Iris pigment epithelial cell (primary cell): ENCODE data around the gene STMN3.
"Not testable (repeated sequence)": the region's sequence is repeated elsewhere in the genome, so short reads cannot be mapped to it uniquely, and the experiment has no call there.

Experiments
- DNase-seq: peaks from one replicate; pipeline ENCODE4 v3.0.0-alpha.2; 2011; ENCODE audit warnings: low read depth

The STMN3 gene

DNA sequence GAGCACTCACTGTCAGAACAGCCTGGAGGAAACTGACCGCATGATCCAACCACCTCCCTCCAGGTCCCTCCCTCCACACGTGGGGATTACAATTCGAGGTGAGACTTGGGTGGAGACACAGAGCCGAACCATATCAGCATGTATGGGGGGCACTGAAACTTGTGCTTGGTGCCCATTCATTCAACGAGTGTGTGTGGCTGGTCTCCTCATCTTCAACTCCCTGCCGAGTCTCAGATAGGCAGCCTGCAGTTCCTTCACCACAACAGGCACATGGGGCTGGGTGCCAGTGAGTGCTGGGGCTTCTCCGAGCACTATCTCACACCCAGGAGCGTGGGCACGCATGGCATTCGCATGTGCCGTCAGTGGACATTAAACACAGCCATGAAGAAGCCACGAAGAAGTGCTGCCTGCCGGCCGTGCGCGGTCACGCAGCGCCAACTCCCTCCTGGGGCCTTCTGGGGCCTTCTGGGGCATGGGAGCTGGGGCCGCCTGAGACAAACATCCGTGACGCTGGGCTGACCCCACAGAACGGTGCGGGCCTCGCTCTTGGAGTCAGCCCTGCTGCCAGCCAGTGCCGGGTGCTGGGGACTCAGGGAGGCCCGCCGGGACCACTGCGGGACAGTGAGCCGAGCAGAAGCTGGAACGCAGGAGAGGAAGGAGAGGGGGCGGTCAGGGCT lies 4.2 kb upstream of the STMN3 start:
- DNase-seq = no peak

DNA sequence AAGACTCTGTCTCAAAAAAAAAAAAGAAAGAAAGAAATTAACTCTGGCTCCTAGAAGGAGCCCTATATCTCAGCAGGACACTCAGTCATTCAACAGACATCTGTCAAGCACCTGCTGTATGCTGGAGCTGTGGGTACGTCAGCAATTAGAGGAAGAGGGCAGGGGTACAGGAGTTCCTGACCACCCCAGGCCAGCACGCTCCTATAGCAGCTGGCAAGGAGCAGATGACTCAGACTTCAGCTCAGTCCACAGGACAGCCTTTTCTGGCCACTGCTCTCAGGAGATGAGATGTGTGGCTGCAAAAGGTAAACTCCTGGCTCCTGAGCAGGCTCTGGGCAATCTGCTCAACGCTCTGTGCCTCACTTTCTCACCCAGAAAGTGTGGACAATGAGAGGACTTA lies 3.2 kb upstream of the STMN3 start:
- DNase-seq = peak; percentile 14

DNA sequence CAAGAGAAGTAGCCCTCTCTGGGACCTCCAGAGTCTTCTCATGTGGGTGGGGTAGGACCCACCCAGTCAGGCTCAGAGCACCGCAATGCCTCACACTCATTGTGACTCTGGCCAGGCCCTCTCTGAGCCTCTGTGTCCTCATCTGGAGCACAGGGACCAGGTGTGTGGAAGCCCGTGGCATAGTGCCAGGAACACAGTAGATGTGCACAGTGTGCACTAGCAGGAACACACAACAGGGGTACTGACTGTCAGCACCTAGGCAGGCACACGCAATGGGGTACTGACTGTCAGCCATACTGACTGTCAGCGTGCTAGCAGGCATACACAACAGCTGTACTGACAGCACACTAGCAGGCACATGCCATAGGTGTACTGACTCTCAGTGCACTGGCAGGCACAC lies 2.0 kb upstream of the STMN3 start:
- no peak for DNase-seq

DNA sequence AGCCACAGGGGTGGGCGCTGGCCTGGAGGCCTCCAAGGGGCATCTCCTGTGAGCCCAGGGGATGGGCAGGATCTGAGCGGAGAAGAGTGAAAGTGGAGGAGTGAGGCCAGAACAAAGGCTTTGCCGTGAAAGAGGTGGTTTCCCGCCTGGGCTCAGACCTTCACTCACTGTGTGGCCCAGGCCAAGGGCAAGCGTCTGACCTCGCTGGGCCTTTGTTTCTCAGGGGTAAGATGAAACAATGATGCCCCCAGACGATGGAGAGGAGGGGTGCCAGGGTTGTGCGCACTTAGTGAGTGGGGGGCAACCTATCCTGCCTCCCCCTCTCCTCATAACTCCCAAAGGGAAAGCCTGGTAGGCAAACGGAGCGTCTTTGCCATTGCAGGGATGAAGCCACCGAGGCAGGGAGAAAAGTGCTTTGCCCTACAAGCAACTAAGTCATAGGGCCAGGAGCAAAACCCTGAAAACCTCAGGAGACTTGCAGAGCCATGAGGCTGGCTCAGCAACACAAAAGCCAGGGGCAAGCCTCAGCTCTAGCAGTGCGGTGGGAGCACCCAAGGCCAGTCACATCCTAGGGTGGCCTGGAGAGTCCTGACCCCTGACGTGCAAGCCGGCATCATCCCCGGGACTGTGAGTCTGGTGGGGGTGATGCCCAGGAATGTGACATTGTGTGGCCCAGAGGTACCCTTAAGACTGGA lies 897 bp upstream of the STMN3 start:
- no peak for DNase-seq

DNA sequence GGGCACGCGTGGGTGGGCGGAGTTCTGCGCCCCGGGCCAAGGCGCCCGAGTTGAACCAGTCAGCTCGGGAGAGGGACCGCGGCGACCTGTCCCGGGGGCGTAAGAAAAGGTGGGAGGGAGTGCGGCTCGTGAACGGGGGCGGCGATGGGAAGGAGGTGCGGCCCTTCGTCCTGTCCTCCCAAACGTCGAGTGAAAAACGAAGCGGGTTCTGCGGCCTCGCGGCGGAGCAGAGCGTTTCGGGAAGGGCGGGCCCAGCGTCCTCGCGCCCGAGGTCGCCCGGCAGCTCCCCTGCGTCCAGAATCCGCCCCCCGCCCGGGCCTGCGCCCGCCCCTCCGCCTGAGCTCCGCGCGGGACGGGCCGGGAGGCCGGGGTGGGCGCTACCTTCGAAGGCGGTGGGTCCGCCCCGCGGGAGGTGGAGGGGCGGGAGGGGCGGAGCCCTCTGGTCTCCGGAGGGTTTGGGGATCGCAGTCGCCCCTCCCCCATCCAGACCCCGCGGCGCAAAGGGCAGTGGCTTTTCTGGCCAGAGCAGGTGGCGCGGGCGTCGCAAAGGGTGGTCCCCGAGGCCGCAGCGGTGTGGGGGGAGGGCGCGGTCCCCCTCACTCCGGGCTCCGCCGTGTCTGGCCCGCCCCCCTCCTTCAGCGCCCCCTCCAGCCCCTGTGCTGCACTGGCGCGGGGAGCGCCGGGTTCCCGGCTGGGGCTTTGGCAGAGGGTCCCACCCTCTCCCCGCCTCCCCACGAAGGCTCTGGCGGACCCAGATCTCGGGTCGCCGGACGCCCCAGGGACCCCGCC lies 838 bp downstream of the STMN3 start:
- no peak for DNase-seq

DNA sequence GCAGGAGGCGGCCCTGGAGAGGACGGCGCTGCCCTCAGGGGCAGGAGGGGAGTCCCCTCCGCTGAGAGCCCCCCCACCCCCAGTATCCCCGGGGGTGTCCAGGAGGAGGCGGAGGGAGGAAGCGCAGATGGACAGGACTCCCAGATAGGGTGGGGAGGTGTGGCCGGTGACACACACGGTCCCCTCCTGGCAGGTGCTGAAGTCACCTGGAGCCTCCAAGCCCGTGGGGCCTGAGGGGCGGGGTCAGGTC lies 1.4 kb downstream of the STMN3 start:
- DNase-seq = no peak

DNA sequence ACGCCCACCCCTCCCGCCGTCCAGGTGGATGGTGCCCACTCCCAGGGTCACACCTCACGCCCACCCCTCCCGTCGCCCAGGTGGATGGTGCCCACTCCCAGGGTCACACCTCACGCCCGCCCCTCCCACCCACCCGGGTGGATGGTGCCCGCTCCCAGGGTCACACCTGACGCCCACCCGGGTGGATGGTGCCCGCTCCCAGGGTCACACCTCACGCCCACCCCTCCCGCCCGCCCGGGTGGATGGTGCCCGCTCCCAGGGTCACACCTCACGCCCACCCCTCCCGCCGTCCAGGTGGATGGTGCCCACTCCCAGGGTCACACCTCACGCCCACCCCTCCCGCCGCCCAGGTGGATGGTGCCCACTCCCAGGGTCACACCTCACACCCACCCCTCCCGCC lies 2.7 kb downstream of the STMN3 start:
- DNase-seq = not testable (repeated sequence)

DNA sequence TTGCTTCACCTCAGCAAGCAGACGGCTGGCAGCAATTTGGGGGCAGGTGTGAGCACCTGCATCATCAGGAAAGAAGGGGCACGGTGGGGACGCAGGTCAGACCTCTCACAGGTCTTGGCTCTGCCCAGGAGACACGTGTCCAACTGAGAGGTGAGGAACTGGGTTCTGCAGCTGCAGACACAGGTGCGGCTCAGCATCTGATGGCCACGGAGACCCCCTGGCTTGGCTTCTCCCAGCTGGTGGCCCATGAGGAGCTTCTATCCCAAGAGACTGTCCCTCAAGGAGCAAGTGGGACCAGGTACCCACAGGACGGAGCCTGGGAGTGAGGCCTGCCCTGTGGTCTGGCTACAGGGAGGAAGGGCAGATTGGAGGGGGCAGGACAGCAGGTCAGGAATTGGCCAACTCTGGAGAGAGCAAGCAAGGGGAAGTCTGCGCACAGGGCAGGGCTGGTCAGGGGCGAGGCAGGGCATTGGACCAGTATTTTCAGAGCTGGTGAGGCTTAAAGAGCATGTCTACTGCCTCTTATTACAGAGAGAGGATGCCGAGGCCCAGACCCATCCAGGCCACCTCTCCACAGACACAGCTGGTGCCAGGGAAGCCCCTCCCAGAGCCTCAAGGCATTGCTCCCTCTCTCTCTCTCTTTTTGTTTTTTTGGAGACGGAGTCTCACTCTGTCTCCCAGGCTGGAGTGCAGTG lies 4.2 kb downstream of the STMN3 start:
- no peak for DNase-seq

DNA sequence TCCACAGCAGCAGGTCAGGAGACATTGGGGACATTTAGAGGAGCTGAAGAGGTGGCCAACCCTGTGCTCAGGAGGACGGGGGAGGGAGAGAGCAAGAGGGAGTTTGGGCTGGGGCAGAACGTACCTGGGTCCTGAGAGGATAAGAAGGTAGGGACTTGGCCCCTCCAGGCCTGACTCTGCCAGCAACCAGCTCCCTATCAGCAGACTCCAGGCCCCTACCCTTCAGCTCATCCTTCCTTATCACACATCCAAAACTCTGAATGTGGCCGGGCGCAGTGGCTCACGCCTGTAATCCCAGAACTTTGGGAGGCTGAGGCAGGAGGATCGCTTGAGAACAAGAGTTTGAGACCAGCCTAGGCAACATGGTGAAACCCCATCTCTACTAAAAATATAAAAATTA lies 5.0 kb downstream of the STMN3 start:
- DNase-seq = no peak

DNA sequence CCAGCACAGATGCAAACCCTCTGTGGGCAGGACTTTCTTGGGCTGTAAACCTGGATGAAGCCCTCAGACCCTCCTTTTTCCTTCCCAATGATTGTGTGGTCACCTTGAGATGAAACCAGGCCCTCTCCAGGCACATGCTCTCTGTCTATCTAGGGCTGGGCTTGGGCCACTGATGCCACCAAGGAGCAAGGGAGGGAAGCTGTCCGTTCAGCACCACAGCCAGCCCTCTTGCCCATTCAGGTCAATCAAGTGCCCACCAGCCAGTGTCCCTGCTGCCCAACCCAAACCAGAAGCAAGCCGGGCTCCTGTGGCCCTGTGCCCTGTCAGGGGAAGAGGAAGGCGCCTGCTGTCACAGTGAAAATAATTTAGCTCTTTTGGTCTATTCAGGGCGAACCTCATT lies 8.0 kb downstream of the STMN3 start:
- no peak for DNase-seq

DNA sequence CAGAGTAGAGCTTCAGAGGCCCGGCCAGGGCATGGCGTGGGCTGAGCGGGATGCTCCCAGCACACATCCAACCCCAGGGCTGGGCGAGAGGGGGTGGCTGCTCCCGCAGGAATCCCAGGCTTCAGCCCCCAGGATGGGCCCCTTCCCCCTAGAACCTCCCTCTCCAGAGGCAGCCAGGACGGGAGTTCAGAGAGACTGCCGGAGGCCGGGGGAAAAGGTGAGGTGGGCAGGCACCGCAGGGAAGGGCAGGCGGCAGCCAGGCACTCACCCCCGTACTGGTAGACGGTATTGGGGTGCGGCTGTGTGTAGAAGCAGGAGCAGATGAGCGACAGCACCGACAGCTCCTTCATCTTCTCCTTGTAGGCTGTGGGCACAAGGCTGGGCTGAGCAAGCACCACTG lies 9.3 kb downstream of the STMN3 start:
- DNase-seq = no peak

DNA sequence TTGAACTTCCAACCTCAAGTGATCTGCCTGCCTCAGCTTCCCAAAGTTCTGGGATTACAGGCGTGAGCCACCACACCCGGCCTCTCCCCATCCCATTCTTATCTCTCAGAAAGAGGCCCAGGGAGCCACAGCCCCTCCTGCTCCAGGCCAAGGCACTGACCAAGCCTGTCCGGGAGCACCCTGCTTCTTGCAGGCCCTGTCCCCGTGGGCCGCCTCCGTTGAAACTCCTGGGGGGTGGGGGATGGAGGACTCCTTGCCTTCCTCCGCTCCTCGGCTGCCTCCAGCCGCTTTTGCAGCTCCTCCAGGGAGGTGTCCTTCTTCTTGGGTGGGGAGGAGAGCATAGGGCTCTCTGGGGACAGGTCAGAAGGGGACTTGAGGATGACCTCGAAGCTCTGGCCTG lies 9.7 kb downstream of the STMN3 start:
- DNase-seq = no peak

DNA sequence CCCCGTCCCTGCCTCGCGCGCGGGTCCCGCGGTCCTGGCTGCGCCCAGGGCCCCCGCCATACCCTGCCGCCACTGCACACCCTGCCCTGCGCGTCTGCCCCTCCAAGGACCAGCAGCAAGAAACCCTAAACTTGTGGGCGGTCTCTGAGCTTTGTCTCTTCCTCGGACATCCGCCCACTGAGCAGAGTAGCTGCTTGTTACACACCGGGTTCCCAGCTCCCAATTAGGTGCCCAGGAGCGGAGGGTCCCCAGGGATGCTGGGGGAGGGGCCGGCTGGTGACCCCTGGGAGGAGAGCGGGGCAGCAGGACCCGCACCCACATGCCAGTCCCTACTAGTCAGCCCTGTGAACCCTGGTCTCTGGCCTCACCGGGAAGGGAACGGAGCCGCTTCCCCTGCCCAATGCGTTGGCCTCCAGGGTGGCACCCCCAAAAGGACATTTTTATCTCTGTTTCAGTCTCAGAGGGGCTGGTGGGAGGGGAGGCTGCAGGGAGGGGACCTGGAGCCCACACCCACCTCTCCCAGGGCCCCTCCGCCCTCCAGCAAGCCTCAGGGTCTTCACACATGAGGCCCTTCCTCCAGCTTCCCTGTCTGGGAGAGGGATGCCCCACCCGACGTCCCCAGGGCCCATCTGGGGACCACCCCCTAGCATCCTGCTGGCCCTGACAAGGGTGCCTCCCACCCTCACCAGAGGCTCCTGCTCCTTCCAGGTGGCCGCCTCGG lies 10.5 kb downstream of the STMN3 start:
- no peak for DNase-seq

DNA sequence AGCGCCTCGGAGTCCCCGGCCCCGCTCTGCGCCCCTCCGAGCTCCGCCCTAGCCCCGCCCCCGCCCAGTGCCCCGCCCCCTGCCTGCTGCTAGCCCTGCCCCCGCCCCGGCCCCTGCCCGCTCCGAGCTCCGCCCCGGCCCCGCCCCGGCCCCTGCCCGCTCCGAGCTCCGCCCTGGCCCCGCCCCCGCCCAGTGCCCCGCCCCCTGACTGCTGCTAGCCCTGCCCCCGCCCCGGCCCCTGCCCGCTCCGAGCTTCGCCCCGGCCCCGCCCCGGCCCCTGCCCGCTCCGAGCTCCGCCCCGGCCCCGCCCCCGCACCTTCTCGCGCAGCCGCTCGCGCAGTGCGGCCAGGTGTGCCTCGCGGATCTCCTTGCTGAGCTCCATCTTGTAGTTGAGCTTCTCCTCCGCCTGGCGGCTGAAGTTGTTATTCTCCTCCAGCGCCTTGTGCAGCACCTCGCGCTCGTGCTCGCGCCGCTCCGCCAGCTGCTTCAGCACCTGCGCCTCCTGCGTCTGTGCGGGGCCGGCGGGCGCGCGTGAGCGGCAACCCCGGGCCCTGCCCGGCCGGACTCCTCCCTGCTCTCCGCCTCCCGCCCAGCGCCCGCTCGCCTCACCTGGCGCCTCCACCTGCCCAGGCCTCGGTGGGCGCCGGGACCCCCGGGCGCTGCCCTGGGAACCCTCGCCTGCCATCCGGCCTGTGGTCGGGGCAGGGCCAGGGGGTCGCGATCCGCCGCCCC lies 11.3 kb downstream of the STMN3 start:
- DNase-seq = peak; percentile 72

DNA sequence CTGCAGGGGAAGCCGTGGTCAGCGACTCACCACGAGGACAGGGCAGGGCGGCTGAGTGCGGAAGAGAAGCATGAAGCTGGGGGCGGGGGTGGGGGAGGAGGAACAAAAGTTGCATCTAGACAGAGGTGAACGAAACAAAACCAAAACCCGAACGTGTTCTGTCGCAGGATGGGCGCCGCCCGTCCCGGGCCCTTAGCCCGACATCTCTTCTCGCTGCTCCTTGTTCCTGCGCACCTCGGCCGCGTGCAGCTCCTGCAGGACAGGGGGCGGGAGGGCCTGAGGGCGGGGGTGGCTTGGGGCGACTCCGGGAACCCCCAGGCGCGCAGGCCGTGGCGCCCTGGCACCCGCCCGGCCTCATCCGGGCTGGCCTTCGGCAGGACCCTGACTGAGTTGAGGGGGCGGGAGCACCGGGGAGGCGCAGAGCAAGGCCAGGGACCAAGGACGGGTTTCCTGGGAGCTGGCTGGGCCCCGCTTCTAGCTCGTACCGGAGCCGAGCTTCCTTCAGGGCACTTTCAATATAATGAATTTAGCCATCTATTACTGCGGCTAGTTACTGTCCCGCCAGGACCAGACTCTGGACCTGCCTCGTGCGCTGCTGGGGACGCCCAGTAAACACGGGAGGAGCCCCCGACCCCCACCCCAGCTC lies 12.0 kb downstream of the STMN3 start:
- peak; percentile 18 for DNase-seq

DNA sequence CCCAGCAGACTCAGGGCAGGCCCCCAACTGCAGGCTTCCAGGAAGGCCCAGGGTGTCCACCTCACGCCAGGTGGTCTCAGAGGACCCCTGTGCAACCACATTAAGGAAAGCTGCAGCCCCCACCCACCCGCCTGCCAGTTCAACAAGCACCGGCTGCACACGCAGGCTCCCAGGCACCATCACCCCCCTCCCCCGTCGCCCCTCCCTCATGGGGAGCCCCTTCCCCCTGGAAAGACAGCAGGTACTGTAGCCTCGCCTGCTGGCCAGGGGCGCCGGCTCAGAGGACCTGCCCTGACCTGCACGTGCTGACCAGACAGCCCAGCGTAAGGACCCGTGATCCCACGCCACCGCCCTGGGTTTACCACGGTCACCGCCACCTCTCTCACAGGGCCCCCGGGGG lies 12.5 kb downstream of the STMN3 start:
- DNase-seq = not testable (repeated sequence)

DNA sequence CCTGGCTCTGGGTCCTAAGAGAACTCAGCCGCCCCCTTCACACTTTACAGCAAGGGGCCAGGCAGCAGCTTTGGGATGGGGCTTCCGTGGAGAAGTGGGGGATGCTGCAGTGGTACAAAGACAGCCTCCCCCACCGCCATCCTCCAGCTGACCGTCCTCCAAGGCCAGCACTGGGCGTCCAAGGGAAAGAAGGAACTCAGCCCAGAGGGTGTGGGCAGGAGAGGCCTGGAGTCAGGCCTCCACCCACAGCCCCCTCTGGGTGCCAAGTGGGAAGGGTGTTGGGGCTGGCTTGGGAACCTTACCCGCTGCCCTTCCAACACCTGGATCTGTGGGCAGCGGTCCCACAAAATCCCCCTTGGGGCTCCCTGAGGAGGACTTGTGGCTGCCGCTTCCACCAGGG lies 13.1 kb downstream of the STMN3 start:
- no peak for DNase-seq

DNA sequence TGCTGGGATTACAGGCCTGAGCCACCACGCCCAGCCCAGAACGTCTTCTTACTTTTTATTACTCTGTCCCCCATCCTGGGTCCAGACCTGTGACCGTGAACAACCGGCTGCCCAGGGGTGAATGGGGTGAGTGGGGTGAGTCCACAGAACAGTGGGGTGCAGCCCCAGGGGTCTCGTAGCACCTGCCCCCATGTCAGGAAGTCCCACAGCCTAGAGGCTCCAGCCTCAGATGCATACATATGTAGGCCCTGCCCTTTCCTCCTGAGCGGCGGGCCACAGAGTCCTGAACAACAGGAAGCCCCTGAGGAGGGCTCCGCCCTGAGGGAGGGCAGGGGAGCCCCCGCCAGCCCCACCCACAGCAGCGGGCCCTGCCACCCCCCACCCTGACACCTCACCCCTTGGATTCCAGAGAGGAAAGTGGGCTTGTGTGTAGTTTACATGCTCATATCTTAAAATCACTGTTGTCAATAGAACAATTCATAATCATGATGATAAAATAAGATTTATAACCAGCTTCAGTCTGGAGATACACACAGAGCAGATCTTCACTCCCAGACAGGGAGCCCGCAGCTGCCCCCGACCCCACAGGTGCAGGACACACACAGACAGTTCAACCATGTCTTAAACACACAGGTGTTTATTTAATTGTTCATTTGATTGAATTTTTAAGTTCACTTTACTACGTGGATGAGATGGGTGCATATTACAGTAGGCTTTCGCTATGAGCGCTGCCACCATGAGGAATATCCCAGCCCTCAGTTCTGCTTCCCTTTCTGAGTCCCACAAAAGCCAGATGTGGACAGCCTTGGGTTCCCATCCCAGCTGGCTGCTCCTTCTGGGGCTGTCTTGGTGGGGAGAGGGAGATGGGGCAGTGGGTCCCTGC lies 13.9 kb downstream of the STMN3 start:
- no peak for DNase-seq

DNA sequence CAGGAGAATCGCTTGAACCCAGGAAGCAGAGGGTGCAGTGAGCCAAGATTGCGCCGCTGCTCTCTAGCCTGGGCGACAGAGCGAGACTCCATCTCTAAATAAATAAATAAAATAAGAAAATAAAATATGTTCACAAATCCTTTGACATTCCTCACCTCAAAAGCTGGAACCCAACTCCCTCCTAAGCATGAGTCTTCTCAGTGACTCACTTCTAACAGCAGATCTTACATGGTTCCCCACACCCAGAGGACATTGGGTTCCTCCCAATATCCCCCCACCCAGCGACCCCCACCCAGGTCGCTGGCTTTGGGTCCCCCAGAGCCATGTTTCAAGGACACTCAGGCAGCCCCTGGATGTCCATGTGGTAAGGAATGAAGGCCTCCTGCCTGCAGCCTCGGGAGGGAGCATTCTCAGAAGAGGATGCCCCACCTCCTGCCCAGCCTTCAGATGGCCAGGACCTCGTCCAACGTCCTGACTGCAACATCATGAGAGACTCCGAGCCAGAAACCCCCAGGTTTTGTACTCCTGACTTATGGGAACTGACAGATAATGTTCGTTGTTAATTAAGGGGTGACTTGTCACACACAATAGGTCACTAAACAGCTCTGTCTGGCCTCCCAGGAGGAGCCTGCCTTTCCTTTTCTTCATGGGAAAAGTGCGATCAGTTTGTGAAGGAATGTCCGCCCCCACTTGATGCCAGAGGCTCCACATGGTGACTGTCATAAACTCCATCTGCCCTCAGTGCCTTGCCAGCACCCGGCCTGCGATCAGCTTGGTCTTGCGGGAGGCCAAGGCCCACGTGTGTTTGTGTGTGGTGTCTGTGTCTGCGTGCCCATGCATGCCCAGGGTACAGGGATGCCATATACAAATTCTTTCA lies 16.2 kb downstream of the STMN3 start:
- peak; percentile 22 for DNase-seq
